ENCODE results near the gene FOXK1.

Gene FOXK1

GRCh38 chr7:4727914-4728705 lies 46.0 kb downstream of the FOXK1 start:
- no peak for TF ChIP-seq CTCF (IDR thresholded peaks at IDR 0.05; ENCODE audit: low read length, missing control alignments)
- DNase-seq (ENCODE audit: low read depth): no peak

GRCh38 chr7:4729266-4729665 lies 47.2 kb downstream of the FOXK1 start:
- no peak for DNase-seq (ENCODE audit: low read depth)
- TF ChIP-seq CTCF (IDR thresholded peaks at IDR 0.05; ENCODE audit: low read length, missing control alignments): no peak
- H3K4me3 ChIP-seq (replicated peaks; ENCODE audit: low read depth, low read length): no peak overlapping the region

More at GRCh38 chr7:4727914-4728705, 46.0 kb downstream of the FOXK1 start:
- H3K4me3 ChIP-seq (replicated peaks; ENCODE audit: low read depth, low read length): no peak overlapping the region

- no peak overlapping the region for H3K4me3 ChIP-seq (replicated peaks; ENCODE audit: low read depth, low read length)
- no peak for DNase-seq (ENCODE audit: low read depth)
- no peak for TF ChIP-seq CTCF (IDR thresholded peaks at IDR 0.05; ENCODE audit: low read length, missing control alignments)
These were observed 48.2 kb downstream of the FOXK1 start for GRCh38 chr7:4730276-4730675.

- DNase-seq (ENCODE audit: low read depth): no peak
- no peak overlapping the region for H3K4me3 ChIP-seq (replicated peaks; ENCODE audit: low read depth, low read length)
- no peak for TF ChIP-seq CTCF (IDR thresholded peaks at IDR 0.05; ENCODE audit: low read length, missing control alignments)
These were observed 48.9 kb downstream of the FOXK1 start for GRCh38 chr7:4730971-4731370.

- no peak for DNase-seq (ENCODE audit: low read depth)
- TF ChIP-seq CTCF (IDR thresholded peaks at IDR 0.05; ENCODE audit: low read length, missing control alignments): no peak
- H3K4me3 ChIP-seq (replicated peaks; ENCODE audit: low read depth, low read length): no peak overlapping the region
These were observed 49.7 kb downstream of the FOXK1 start for GRCh38 chr7:4731803-4732202.

- no peak for DNase-seq (ENCODE audit: low read depth)
- H3K4me3 ChIP-seq (replicated peaks; ENCODE audit: low read depth, low read length): no peak overlapping the region
- TF ChIP-seq CTCF (IDR thresholded peaks at IDR 0.05; ENCODE audit: low read length, missing control alignments): no peak
These were observed 51.9 kb downstream of the FOXK1 start for GRCh38 chr7:4733936-4734528.

All from fibroblast of pulmonary artery (primary cell).